Heart left ventricle (tissue), 16 donors: ENCODE results near the gene CSNK1D. TPM values are rescaled to one million over a fixed set of nuclear protein-coding genes. Genes with fewer than 3 reads are reported as not detected.

Source experiments
- ATAC-seq, 4 donors: fragments of 200-7000 bp; cut with Tn5 transposase; one replicate each; pipeline ENCODE4 v1.9.1; 2020 to 2022; ENCODE audit warnings: moderate library complexity in 4 of 4, mild to moderate bottlenecking in 3 of 4, moderate number of reproducible peaks in 1 of 4
- DNase-seq, 5 donors: peaks; one replicate each; pipeline ENCODE4 v3.0.0-alpha.2; 2020
- H3K27ac ChIP-seq, 12 donors: fragments of 200-600 bp; sonication (generic) in 4 of 12; one replicate each; pipeline versions ENCODE4 v1.5.0 to v1.8.0; 2016 to 2022; ENCODE audit warnings: mild to moderate bottlenecking in 2 of 12
- H3K27me3 ChIP-seq, 9 donors: fragments of 200-600 bp; sonication (generic) in 2 of 9; one replicate each; pipeline versions ENCODE4 v1.5.1 to v1.8.0; 2016 to 2022; ENCODE audit warnings: mild to moderate bottlenecking in 3 of 9
- H3K36me3 ChIP-seq, 9 donors: fragments of 200-600 bp; sonication (generic) in 2 of 9; one replicate each; pipeline versions ENCODE4 v1.5.0 to v1.8.0; 2018 to 2022; ENCODE audit warnings: mild to moderate bottlenecking in 2 of 9
- H3K4me1 ChIP-seq, 12 donors: fragments of 200-600 bp; sonication (generic) in 4 of 12; one replicate each; pipeline versions ENCODE4 v1.5.0 to v1.8.0; 2016 to 2022; ENCODE audit warnings: mild to moderate bottlenecking in 3 of 12
- H3K4me3 ChIP-seq, 12 donors: fragments of 200-600 bp; sonication (generic) in 4 of 12; one replicate each; pipeline versions ENCODE4 v1.5.0 to v1.8.0; 2017 to 2022; ENCODE audit warnings: mild to moderate bottlenecking in 9 of 12, moderate library complexity in 4 of 12
- H3K9me3 ChIP-seq, 12 donors: fragments of 200-600 bp; sonication (generic) in 4 of 12; one replicate each; pipeline versions ENCODE4 v1.5.0 to v1.8.0; 2016 to 2022; ENCODE audit warnings: mild to moderate bottlenecking in 1 of 12
- POLR2A ChIP-seq, 2 donors: fragments of 450-650 bp; IDR thresholded peaks; one replicate each; pipeline ENCODE4 v1.6.1; 2017; ENCODE audit warnings: antibody characterized with exemption in 2 of 2, mild to moderate bottlenecking in 2 of 2, moderate library complexity in 2 of 2
- WGBS, 4 donors: extraction: QIAGEN DNeasy Blood & Tissue Kit in 2 of 4; methylation state at CpG; one replicate each; pipeline versions ENCODE4 v1.1.5 to v1.1.7; 2013 to 2018; 5-methylcytosine and 5-hydroxymethylcytosine counted together
- intact Hi-C, 10 donors: fragments of 100-400 bp; cut with DNase I; formaldehyde crosslinking; loops; one replicate each; pipeline versions ENCODE4 v1.11.1 to v1.14.2; 2022
- polyA plus RNA-seq, 2 donors: library from polyadenylated mRNA; stranded (reverse); fragments of 200-250 nt; gene quantifications; one replicate each; pipeline ENCODE4 v1.2.3, GENCODE V29; 2013
- total RNA-seq, 9 donors: library from RNA; depleted of rRNA in 2 of 9; stranded (reverse); fragments of >200 nt in 2 of 9; fragmentation: NEBNext Ultra II Directional in 3 of 9; extraction: Animal tissue kit (Norgen Biotek cat#: 25700) in 3 of 9; gene quantifications; one replicate each; pipeline versions ENCODE4 v1.1.0 to v1.2.4, GENCODE V29; 2016 to 2023
- TF ChIP-seq, protein P1 (sequence below), 12 donors: fragments of 200-600 bp; sonication (generic) in 4 of 12; IDR thresholded peaks; one replicate each; pipeline versions ENCODE4 v1.5.0 to v1.8.0; 2018 to 2022; ENCODE audit warnings: antibody characterized with exemption in 12 of 12, mild to moderate bottlenecking in 5 of 12
- donor health status: ischemic (EF 13 %, LVEDD 7.1; RV severe dilation, severe dysfunction).
- donor health status: healthy with polysubstance abuse.
- donor health status: DM: no; HTN: yes; CAD: no.
- donor health status: DM: no; HTN: no; CAD: no.
- donor health status: ischemic (EF 25% LVEDD 6.9; RV normal size, moderate dysfunction).
- donor health status: ischemic (EF 25% LVEDD 5.7; RV mildly dilated, moderate dysfunction).
- donor health status: healthy.
- donor health status: DM: yes; HTN: yes; CAD: no.
- donor health status: ischemic (EF 35%, LVEDD 5.7; RV mildly dilated, moderate dysfunction).
- donor health status: nonischemic (EF 11% LVEDD 7.7; RV severe dilation, severe dysfunction).
- donor health status: DM: yes; HTN: yes; CAD: no.
- donor health status: PGD.
- donor health status: ischemic (EF 29% LVEDD 5.4; RV normal size, mild dysfunction).
- donor health status: nonischemic (EF 23%, LVEDD 6.1; RV moderate dilation, normal function).

CSNK1D gene
- total and polyA plus RNA-seq, 11 donors = 38.4 to 88.1 (median 66.1) TPM

DNA sequence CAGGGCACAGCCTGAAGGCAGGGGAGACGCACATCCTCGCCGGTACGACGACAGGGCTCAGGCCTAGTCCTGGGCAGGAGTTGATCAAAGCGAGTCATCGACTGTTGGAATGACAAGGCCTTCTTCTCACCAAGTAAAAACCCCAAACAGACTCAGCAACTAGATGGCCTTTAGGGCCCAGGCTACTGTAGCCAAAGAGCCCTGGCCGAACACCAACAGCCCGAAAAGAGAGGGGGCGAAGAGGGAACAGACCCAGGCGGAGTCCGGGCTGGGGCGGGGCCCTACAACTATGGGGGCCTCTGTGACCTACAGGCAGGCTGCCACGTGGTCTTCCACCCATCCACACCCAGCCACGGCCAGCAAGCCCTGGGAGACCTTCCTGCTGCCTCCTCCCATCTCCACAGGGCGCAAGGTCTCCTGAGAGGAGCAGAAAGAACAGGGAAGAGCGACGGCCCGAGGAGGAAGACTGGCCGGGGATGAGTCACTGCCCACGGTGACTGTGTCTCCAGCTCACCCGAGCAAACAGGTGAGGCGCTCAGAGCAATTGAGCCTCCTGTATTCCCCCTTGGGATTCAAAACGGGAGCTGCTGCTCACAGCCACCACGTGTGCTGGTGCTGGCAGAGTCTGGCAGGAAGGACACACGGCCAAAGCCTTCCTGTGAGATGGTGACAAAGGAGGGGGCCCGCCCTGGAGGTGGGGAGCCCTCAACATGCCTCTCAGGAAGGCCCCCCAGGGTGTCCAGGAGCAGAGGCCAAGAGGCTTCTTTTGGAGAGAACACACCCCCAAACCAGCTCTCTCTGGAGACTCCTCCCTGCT is 26.9 kb downstream of the CSNK1D start:
- WGBS, 4 donors = 43 to 59% (median 46%) methylated on average over 23 to 27 of the region's 27 CpGs
- ATAC-seq (peak; percentile 10 to 67 (median 30)), DNase-seq (peak in 4 of 5 donors; percentile 41 to 67 (median 59))
- Histone ChIP-seq H3K4me3 (peak overlapping the region in 1 of 12 donors; percentile 12), H3K9me3 (no peaks in the 10 kb centered on the region), H3K27me3 (no peaks in the 10 kb centered on the region), H3K4me1 (peaks cover 25 to 63% (median 47%) of the 10 kb centered on the region in 12 donors), H3K27ac (peak overlapping the region in 11 of 12 donors; percentile 32 to 86 (median 62)), H3K36me3 (peaks cover 9 to 95% (median 83%) of the 10 kb centered on the region in 9 donors)
- TF ChIP-seq, protein P1, sequence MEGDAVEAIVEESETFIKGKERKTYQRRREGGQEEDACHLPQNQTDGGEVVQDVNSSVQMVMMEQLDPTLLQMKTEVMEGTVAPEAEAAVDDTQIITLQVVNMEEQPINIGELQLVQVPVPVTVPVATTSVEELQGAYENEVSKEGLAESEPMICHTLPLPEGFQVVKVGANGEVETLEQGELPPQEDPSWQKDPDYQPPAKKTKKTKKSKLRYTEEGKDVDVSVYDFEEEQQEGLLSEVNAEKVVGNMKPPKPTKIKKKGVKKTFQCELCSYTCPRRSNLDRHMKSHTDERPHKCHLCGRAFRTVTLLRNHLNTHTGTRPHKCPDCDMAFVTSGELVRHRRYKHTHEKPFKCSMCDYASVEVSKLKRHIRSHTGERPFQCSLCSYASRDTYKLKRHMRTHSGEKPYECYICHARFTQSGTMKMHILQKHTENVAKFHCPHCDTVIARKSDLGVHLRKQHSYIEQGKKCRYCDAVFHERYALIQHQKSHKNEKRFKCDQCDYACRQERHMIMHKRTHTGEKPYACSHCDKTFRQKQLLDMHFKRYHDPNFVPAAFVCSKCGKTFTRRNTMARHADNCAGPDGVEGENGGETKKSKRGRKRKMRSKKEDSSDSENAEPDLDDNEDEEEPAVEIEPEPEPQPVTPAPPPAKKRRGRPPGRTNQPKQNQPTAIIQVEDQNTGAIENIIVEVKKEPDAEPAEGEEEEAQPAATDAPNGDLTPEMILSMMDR (IDR thresholded peaks at IDR 0.05) = no peak
- no peak for TF ChIP-seq POLR2A (IDR thresholded peaks at IDR 0.05)
- intact Hi-C loops = loop anchor here in 1 of 10 donors (10.0 kb wide), 1 partner anchor 48 kb away; no protein-coding TSS in a partner anchor

DNA sequence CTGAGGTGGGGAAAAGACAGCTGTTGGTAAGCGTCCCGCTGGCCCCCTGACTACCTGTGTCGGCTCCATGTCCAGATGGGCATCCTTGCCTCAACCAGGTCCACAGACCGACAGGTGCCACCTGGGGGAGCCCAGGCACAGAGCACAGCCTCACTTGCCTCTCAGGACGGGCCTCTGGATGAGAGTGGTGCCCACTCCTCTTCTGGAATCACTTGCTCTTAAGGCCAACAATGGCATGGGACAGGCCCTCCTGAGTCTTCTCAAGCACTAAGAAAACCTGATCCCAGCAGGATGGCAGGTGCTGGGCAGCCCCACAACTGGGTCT is 27.5 kb downstream of the CSNK1D start:
- Histone ChIP-seq H3K27ac (peak overlapping the region in 9 of 12 donors; percentile 34 to 86 (median 73)), H3K9me3 (no peaks in the 10 kb centered on the region), H3K4me1 (peaks cover 31 to 65% (median 52%) of the 10 kb centered on the region in 12 donors), H3K36me3 (peaks cover 7 to 89% (median 77%) of the 10 kb centered on the region in 9 donors), H3K27me3 (no peaks in the 10 kb centered on the region), H3K4me3 (no peak overlapping the region)
- TF ChIP-seq POLR2A (IDR thresholded peaks at IDR 0.05) = no peak
- intact Hi-C loops = loop anchor here in 1 of 10 donors (10.0 kb wide), 1 partner anchor 49 kb away; no protein-coding TSS in a partner anchor
- DNase-seq (peak in 1 of 5 donors; percentile 56), ATAC-seq (no peak)
- 83 to 97% (median 90%) methylated on average over 2 to 5 of the region's 5 CpGs for WGBS, 4 donors

DNA sequence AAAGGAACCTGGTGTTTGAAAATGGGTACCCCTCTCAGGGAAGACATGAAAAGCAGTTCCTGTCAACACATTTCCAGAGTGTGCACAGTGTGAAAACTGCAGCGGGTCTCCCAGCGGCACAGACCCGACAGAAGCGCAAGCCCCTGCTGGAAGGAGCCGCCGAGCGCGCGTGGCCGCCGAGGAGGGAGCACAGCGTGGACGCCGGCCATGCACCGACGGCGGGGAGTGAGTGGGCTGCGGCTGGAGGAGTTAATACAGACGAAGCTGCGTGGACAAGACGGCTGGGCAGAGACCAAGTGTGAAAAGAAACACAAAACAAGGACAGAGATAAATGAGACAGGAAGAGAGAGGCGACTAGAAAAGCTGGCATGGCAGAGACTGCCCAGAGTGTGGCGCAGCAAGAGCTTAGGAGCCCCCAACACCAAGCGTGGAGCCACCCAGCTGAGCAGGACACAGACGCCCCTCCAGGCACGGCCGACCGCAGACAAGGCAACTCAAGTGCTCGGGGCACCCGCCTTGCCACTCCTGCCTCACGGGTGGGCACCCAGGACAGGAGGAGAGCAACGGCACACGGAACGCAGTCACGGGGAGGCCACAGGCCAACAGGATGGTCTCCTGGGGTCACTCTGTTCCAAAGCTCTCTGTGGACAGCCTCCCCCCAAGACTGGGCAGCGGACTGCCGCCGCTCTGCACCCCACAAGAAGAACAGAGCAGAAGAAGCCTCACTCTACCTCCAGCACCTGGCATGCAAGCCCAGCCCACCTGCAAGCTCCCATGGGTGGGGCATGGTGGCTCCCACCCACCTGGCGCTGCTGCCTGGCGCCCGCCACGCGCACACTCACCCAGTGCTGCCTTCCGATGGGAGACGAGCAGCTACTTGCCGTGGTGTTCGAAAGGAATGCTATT is 28.1 kb downstream of the CSNK1D start:
- intact Hi-C loops = loop anchor here in 1 of 10 donors (10.0 kb wide), 1 partner anchor 49 kb away; no protein-coding TSS in a partner anchor
- Histone ChIP-seq H3K4me3 (no peak overlapping the region), H3K9me3 (no peaks in the 10 kb centered on the region), H3K36me3 (peaks cover 7 to 83% (median 71%) of the 10 kb centered on the region in 9 donors), H3K27ac (peak overlapping the region in 4 of 12 donors; percentile 60 to 86 (median 76)), H3K27me3 (no peaks in the 10 kb centered on the region), H3K4me1 (peaks cover 36 to 68% (median 58%) of the 10 kb centered on the region in 12 donors)
- TF ChIP-seq POLR2A (IDR thresholded peaks at IDR 0.05) = no peak
- TF ChIP-seq, protein P1 (IDR thresholded peaks at IDR 0.05) = no peak
- 82 to 88% (median 83%) methylated on average over 37 to 47 of the region's 47 CpGs for WGBS, 4 donors
- ATAC-seq (no peak), DNase-seq (peak in 1 of 5 donors; percentile 60)

DNA sequence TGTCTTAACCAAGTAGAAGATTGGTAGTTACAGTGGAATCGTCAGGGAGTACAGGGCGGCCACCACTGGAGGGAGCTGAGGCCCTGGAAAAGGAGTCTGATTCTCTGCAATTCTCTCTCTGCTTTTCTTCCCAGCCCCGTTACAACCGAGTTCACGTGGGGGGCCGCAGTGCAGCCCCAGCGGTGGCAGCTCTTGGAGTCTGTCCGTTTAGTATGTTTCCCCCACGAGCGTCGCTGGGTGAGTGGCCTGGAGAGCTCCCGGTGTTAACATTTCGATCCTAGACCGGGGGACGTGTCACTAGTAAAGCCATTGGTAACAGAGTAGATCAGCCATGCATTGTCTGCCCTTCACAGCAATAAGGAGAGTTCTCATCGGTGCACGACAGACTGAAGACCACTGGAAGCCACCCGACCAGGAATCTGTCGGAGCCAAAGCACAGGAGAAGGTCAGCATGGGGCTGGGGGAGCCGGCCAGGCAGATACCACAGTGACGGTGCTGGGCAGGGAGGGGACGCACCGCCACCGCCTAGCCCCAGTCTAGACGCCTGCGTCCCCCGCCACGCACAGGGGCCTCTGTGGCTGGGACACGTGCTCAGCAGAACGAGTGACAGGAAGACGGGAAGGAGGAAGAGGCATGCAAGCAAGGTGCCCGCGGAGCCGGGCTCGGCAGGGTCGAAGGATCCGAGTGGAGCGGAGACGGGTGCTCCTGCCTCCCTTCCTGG is 28.9 kb downstream of the CSNK1D start:
- 77 to 82% (median 77%) methylated on average over 33 to 39 of the region's 39 CpGs for WGBS, 4 donors
- DNase-seq (peak in 1 of 5 donors; percentile 56), ATAC-seq (no peak)
- no peaks in the 10 kb centered on the region for H3K9me3 ChIP-seq
- peaks cover 7 to 80% (median 67%) of the 10 kb centered on the region in 9 donors for H3K36me3 ChIP-seq
- intact Hi-C loops = loop anchor here in 3 of 10 donors (5.0 to 10.0 kb wide), 2 partner anchors 50 to 78 kb away; no protein-coding TSS in a partner anchor
- TF ChIP-seq POLR2A (IDR thresholded peaks at IDR 0.05) = no peak
- TF ChIP-seq, protein P1 (IDR thresholded peaks at IDR 0.05) = peak in 9 of 12 donors; percentile 24 to 61 (median 40)
- no peak overlapping the region for H3K4me3 ChIP-seq
- peaks cover 42 to 72% (median 65%) of the 10 kb centered on the region in 12 donors for H3K4me1 ChIP-seq
- H3K27ac ChIP-seq = no peak overlapping the region
- H3K27me3 ChIP-seq = no peaks in the 10 kb centered on the region
